Activated naive CD8-positive, alpha-beta T cell (primary cell): ENCODE data around the gene FGF1.

Experiments used
- H3K27ac Mint-ChIP-seq: one replicate; pipeline ENCODE4 v1.8.0; 2021; ENCODE audit warnings: mixed read lengths
- H3K27me3 Mint-ChIP-seq: one replicate; pipeline ENCODE4 v1.8.0; 2021; ENCODE audit warnings: mixed read lengths
- H3K36me3 Mint-ChIP-seq: one replicate; pipeline ENCODE4 v1.8.0; 2021; ENCODE audit warnings: mixed read lengths
- H3K4me1 Mint-ChIP-seq: one replicate; pipeline ENCODE4 v1.8.0; 2021; ENCODE audit warnings: low read depth, mixed read lengths
- H3K4me3 Mint-ChIP-seq: one replicate; pipeline ENCODE4 v1.8.0; 2021; ENCODE audit warnings: mild to moderate bottlenecking, mixed read lengths
- H3K9me3 Mint-ChIP-seq: one replicate; pipeline ENCODE4 v1.8.0; 2021; ENCODE audit warnings: low read depth, mixed read lengths

FGF1 gene

DNA sequence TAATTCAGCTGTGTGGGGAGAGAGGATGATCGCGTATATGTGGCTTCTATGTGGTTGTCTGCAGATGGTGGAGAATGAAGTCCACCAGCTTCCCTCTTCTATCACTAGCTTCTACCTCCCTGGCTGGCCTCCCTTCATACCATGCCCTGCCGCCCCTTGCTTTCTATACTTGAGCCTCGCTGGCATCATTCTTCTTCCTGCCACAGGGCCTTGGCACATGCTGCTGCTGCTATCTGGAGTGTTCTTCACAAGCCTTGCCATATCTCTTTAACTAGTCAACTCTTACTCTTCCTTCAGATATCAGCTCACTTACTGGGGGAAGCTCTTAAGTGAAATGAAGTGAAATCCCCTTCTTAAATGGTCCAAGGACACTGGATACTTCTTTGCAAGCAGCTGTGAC lies 100.4 kb downstream of the FGF1 start:
- Mint-ChIP-seq H3K27ac (no peak overlapping the region), H3K9me3 (no peaks in the 10 kb centered on the region), H3K36me3 (no peaks in the 10 kb centered on the region), H3K4me3 (no peak overlapping the region), H3K27me3 (peaks cover 5% of the 10 kb centered on the region), H3K4me1 (peaks cover 17% of the 10 kb centered on the region)

DNA sequence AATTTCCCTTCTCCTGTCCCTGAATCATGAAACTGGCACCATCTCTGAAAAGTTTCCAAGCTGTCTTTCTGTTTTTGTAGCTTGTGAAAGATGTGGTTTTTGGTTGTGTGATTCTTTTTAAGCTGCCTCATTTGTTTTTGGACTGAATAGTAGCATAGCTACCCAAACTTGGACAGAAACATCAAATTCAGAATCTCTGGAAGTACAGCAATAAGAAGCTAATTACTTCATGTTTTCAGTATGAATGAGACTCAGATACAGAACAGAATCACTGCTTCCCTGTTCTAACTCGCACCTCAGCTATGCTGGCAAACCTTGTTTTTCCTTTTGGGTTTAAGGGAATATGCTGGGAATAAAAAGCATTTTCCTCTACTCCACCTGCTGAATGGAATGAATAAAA lies 101.0 kb downstream of the FGF1 start:
- no peak overlapping the region for H3K4me3 Mint-ChIP-seq
- peaks cover 22% of the 10 kb centered on the region for H3K4me1 Mint-ChIP-seq
- H3K27ac Mint-ChIP-seq, result no peak overlapping the region
- peaks cover 3% of the 10 kb centered on the region for H3K27me3 Mint-ChIP-seq
- H3K9me3 Mint-ChIP-seq, result no peaks in the 10 kb centered on the region
- no peaks in the 10 kb centered on the region for H3K36me3 Mint-ChIP-seq

DNA sequence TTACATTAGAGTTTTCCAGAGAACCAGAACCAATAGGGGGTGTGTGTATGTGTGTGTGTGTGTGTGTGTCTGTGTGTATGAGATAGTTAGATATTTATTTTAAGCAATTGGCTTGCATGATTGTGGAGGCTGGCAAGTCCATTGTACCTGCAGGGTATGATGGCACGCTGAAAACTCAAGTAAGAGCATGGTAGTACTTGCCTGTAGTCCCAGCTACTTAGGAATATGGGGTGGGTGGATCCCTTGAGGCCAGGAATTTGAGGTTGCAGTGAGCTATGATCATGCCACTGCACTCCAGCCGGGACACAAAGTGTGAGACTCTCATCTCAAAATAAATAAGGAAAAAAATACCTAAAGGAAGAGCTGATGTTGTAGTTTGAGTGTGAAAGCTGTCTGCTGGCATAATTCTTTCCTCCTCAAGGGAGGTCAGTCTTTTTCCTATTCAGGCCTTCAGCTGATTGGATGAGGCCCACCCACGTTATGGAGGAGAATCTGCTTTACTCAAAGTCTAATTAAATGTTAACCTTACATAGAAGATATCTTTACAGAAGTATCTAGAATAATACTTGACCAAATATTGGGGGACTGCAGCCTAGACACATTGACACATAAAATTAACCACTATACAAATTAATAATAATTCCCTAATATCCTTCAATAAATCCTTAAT lies 107.6 kb downstream of the FGF1 start:
- peaks cover 8% of the 10 kb centered on the region for H3K36me3 Mint-ChIP-seq
- peaks cover 2% of the 10 kb centered on the region for H3K27me3 Mint-ChIP-seq
- H3K27ac Mint-ChIP-seq, result no peak overlapping the region
- peaks cover 9% of the 10 kb centered on the region for H3K9me3 Mint-ChIP-seq
- H3K4me3 Mint-ChIP-seq, result no peak overlapping the region
- H3K4me1 Mint-ChIP-seq, result peaks cover 34% of the 10 kb centered on the region

DNA sequence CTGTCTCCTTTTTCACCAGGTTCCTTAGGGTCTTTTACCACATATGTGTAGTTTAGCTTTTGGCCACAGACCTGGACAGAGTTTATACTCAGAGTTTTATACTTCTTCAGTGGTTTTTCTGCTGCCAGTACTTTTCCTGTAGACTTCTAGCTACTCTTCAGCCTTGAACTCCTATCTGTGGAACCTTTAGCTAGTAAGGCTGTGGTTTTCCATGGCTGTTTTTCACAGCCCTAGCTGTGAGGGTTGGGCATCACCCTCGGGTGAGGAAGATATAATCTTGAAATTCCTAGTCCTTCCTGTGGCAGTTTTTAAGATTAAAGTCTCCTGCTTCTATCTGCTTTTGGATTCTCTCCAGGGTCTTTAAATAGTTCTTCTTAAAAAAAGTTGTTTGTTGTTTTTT lies 109.1 kb downstream of the FGF1 start:
- Mint-ChIP-seq H3K9me3 (peaks cover 9% of the 10 kb centered on the region), H3K27ac (no peak overlapping the region), H3K36me3 (peaks cover 8% of the 10 kb centered on the region), H3K4me3 (no peak overlapping the region), H3K4me1 (peaks cover 27% of the 10 kb centered on the region), H3K27me3 (peaks cover 2% of the 10 kb centered on the region)

DNA sequence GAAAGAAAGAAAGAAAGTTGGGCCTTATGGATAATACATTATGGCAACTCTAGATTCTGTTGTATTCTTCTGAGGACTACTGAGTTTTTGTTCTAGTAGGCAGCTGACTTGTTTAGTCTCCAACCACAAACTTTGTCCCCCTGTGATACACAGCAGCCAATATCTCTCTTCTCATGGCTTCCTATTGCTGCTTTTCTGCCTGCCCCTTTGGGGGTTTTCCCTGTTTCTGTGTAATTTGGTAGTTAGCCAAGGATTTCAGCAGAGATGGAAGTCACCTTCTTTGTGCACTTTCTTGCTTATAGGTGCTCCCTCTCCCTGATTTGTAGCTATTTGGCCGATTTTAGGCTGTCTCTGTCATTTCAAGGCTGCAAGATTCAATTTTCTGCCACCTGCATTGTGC lies 109.6 kb downstream of the FGF1 start:
- peaks cover 2% of the 10 kb centered on the region for H3K27me3 Mint-ChIP-seq
- H3K4me3 Mint-ChIP-seq, result no peak overlapping the region
- H3K9me3 Mint-ChIP-seq, result peaks cover 9% of the 10 kb centered on the region
- H3K27ac Mint-ChIP-seq, result no peak overlapping the region
- H3K4me1 Mint-ChIP-seq, result peaks cover 22% of the 10 kb centered on the region
- peaks cover 8% of the 10 kb centered on the region for H3K36me3 Mint-ChIP-seq

DNA sequence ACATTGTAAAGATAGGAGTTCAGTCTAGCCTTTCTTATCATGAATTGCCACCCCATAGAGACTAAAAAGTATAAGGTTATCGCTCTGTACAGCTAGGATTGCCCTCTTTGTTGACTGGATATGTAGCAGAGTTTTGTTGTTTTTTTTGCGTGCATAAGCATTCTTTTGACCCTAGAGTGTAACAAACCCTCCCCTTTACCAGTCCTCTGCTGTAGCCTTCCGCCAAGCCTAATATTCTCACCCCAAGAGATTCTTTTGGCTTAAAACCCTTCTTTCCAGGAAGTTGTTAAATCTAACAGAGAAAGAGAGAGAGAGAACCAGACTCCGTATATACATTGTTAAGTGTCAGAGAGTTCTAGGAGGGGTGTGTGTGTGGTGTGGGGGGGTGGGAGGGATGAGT lies 113.9 kb downstream of the FGF1 start:
- Mint-ChIP-seq H3K36me3 (no peaks in the 10 kb centered on the region), H3K9me3 (no peaks in the 10 kb centered on the region), H3K4me3 (no peak overlapping the region), H3K4me1 (peaks cover 6% of the 10 kb centered on the region), H3K27ac (no peak overlapping the region), H3K27me3 (peaks cover 2% of the 10 kb centered on the region)

DNA sequence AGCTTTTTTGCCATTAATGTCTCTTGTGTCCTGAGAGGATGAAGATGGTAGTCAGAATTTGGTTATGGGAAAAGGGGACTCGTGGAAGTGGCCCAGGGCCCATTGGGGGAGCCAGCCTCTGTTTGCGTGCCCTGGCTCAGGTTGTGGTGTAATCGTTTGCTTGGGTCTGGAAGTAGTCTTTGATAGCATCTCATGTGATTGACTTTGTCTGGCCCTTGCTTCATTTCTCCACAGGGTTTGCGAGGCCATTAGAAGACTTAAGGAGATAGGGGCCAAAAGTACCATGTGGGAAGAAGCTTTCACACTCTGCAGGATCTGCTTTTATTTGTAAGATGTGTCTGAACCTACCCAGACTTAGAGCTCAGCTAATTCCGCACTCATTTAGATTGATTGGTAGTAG lies 114.5 kb downstream of the FGF1 start:
- Mint-ChIP-seq H3K4me3 (no peak overlapping the region), H3K9me3 (no peaks in the 10 kb centered on the region), H3K36me3 (no peaks in the 10 kb centered on the region), H3K27me3 (peaks cover 2% of the 10 kb centered on the region), H3K4me1 (peaks cover under 1% of the 10 kb centered on the region), H3K27ac (no peak overlapping the region)

DNA sequence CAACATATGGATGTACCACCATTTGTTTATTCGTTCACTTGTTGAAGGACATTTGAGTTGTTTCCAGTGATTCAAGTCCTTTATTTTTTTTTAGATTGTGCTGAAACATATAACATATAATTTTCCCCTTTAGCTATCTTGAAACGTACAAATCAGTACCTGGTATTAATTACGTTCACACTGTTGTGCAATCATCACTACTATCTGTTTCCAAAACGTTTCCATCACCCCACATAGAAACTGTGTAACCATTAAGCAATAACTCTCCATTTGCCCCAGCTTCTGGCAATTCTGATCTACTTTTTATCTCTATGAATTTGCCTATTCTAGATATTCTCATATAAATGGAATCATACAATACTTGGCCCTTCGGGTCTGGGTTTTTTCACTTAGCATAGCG lies 116.0 kb downstream of the FGF1 start:
- no peaks in the 10 kb centered on the region for H3K4me1 Mint-ChIP-seq

DNA sequence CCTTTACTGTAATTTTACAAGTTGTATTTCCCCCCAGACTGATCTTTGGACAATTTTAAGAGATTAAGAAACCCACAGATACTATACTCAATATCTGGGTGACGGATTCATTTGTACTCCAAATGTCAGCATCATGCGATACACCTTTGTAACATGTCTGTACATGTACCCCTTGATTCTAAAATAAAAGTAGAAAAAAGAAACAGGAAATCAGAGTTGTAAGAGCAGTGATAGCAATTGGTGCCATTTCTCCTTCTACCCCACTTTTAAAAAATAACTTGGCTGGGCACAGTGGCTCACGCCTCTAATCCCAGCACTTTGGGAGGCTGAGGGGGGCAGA lies 116.9 kb downstream of the FGF1 start:
- Mint-ChIP-seq H3K27ac (no peak overlapping the region), H3K4me3 (no peak overlapping the region), H3K27me3 (no peaks in the 10 kb centered on the region), H3K4me1 (no peaks in the 10 kb centered on the region), H3K9me3 (no peaks in the 10 kb centered on the region), H3K36me3 (no peaks in the 10 kb centered on the region)

More for the DNA sequence above, 116.0 kb downstream of the FGF1 start:
- no peaks in the 10 kb centered on the region for H3K36me3 Mint-ChIP-seq
- H3K4me3 Mint-ChIP-seq, result no peak overlapping the region
- peaks cover 2% of the 10 kb centered on the region for H3K27me3 Mint-ChIP-seq
- no peaks in the 10 kb centered on the region for H3K9me3 Mint-ChIP-seq
- no peak overlapping the region for H3K27ac Mint-ChIP-seq

DNA sequence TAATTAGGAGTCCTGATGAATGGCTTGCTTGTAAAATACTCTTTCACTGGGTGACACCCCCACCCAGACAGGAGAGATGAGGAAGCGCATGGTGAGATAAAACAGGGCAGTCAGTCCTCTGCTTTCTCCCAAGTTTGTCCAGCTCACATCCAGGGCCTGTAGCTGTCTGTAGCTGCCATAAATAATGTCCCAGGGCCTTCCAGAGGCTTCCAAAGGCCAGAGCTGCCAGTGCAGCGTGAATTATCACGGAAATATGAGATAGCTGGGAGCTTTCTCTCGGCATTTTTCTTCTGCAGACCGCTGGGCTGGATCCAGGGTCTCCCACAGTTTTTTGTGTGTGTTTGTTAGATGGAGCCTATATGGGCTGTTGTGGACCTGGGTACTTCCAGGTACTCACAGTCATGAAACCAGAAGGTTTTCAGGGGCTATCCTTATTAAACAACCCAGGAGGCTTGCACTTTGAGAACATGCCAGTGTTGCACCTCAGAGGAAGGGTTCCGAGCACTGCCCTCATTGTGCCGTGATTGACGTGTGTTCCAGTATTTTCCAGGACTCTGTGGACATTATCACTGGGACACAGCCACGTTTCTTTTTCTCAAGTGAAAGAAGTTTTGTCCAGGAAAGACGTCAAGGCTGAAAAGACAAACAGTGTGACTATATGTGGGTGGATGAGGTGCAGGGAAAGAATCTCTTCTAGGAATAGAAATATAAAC lies 117.5 kb downstream of the FGF1 start:
- no peaks in the 10 kb centered on the region for H3K27me3 Mint-ChIP-seq
- no peak overlapping the region for H3K27ac Mint-ChIP-seq
- H3K36me3 Mint-ChIP-seq, result no peaks in the 10 kb centered on the region
- no peaks in the 10 kb centered on the region for H3K9me3 Mint-ChIP-seq
- H3K4me1 Mint-ChIP-seq, result no peaks in the 10 kb centered on the region
- no peak overlapping the region for H3K4me3 Mint-ChIP-seq

DNA sequence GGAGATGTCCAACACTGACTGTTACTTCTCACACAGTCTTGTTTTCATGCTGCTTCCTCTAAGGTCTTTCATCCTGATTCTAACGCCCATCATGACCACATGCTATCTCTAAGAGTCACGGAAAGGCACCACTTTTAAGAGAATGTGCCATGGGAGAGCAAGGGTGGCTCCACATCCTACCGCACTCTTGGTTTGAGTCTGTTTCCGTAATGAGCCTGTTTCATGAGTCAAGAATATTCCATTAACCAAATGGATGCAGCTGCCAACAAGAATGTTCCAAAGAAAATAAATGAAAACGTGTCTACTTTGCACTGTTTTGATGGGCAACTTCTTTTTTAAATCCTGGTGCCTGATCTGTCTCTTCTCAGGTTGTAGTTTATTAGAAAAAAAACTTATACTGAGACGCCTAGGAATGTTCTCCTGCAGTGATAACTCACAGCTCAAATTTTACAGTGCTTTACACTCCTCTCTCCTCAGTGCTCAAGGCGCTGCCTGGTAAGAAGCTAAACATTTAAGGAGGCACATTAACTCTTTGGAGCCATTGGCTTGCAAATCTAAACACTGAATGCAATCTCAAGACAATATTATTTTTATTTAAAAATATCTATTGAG lies 124.3 kb downstream of the FGF1 start:
- no peak overlapping the region for H3K4me3 Mint-ChIP-seq
- H3K9me3 Mint-ChIP-seq, result no peaks in the 10 kb centered on the region
- H3K36me3 Mint-ChIP-seq, result peaks cover 2% of the 10 kb centered on the region
- H3K27me3 Mint-ChIP-seq, result peaks cover 2% of the 10 kb centered on the region
- no peak overlapping the region for H3K27ac Mint-ChIP-seq
- no peaks in the 10 kb centered on the region for H3K4me1 Mint-ChIP-seq

DNA sequence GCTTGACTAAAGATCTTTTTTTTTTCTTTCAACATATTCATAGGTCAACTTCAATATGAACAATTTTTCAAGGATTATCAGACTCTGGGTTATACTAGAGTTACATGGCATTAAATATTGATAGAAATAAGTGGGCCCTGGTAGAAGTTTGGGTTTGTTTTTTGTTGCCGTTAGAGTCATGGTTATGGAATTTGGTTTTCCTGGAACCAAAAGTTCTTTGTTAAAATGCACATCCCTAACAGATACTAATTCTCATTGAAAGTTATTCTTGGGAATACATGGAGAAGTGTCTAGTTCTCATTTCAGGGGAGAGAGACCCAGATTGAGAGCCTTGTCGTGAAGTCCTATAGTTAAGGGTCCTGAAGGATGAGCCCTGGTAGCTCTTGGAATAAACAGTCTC lies 124.9 kb downstream of the FGF1 start:
- Mint-ChIP-seq H3K36me3 (peaks cover 2% of the 10 kb centered on the region), H3K27me3 (peaks cover 2% of the 10 kb centered on the region), H3K27ac (no peak overlapping the region), H3K4me3 (no peak overlapping the region), H3K4me1 (no peaks in the 10 kb centered on the region), H3K9me3 (no peaks in the 10 kb centered on the region)

DNA sequence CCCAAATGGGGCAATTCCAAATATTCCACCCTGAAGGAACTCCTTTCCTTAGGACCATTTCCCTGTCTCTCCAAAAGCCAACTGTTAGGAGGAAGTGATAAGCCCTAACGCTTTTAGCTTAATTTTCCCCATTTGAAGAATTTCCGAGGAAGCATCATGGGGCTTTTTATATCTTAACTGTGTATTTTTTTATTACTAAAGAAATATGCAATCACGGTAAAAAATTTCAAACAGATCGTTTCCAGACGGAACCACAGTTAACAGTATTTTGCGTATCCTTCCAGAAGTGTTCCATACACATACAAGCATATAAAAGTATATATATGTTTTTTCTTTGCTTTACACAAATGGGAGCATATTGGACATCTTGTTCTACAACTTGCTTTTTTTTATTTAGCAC lies 133.8 kb downstream of the FGF1 start:
- H3K27ac Mint-ChIP-seq, result no peak overlapping the region
- H3K27me3 Mint-ChIP-seq, result peaks cover 13% of the 10 kb centered on the region
- no peaks in the 10 kb centered on the region for H3K9me3 Mint-ChIP-seq
- H3K4me3 Mint-ChIP-seq, result no peak overlapping the region
- peaks cover 8% of the 10 kb centered on the region for H3K4me1 Mint-ChIP-seq
- H3K36me3 Mint-ChIP-seq, result no peaks in the 10 kb centered on the region

DNA sequence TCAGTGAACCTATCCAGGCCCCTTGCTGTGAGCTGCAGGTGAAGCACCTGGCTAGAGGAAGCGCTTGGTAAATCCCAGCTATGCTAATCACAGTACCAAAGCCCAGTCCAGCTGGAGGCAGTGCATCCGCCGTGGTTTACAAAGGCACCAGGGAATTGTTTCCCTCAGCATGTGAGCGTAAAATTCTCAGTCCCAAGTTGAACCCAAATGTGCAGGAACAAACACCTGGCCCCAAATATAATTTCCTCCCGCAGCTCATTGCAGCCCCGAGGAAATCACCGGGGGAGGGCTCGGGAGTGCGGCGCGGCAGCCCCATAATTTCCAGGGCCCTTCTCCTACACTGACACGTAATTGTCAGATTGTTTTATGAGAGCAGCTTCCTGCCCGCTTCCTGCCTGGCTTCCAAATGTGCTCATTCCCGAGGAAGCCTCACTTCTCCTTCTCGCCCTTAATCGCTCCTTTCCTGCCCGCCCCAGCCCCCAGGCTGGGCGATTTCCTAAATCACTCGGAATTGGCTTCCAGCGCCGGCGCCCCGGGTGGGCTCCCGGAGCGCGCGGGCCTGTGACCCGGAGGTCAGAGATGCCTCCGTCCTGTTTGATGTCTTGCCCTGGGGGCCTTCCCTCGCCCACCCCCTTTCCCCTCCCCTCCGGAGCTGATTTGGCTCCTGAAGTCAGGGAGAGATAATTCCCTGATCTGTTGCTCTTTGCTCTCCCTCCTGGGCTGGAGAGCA lies 134.4 kb downstream of the FGF1 start:
- Mint-ChIP-seq H3K9me3 (no peaks in the 10 kb centered on the region), H3K36me3 (no peaks in the 10 kb centered on the region), H3K27me3 (peaks cover 13% of the 10 kb centered on the region), H3K4me1 (peaks cover 8% of the 10 kb centered on the region), H3K4me3 (no peak overlapping the region), H3K27ac (no peak overlapping the region)

DNA sequence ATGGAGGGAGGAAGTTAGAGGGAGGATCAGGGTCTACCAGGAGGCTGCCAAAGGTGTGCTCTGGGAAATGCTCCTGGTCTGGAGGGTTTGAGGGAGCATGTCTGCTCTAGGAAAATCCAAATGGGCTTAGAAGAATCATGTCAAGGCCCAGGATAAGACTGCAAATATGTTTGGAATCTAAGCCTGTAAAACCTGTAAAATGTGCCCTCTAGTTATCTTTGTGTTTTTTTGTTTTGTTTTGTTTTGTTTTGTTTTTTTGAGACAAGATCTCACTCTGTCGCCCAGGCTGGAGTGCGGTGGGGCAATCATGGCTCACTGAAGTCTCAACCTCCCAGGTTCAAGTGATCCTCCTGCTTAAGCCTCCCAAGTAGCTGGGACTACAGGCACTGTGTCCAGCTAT lies 135.4 kb downstream of the FGF1 start:
- no peak overlapping the region for H3K4me3 Mint-ChIP-seq
- H3K27ac Mint-ChIP-seq, result no peak overlapping the region
- H3K4me1 Mint-ChIP-seq, result peaks cover 8% of the 10 kb centered on the region
- H3K9me3 Mint-ChIP-seq, result no peaks in the 10 kb centered on the region
- H3K36me3 Mint-ChIP-seq, result no peaks in the 10 kb centered on the region
- H3K27me3 Mint-ChIP-seq, result peaks cover 13% of the 10 kb centered on the region
